Activated CD4-positive, alpha-beta T cell treated with anti-CD3 and anti-CD28 coated beads, Interleukin-2, amount 50 U/mL, for 24 hours (primary cell): ENCODE data around the gene TGFBR3.

Source experiments
- DNase-seq, 2 donors: peaks; one replicate each; pipeline ENCODE4 v3.0.0-alpha.2; 2020; ENCODE audit warnings: low read depth in 1 of 2, low spot score in 1 of 2

TGFBR3 gene

DNA sequence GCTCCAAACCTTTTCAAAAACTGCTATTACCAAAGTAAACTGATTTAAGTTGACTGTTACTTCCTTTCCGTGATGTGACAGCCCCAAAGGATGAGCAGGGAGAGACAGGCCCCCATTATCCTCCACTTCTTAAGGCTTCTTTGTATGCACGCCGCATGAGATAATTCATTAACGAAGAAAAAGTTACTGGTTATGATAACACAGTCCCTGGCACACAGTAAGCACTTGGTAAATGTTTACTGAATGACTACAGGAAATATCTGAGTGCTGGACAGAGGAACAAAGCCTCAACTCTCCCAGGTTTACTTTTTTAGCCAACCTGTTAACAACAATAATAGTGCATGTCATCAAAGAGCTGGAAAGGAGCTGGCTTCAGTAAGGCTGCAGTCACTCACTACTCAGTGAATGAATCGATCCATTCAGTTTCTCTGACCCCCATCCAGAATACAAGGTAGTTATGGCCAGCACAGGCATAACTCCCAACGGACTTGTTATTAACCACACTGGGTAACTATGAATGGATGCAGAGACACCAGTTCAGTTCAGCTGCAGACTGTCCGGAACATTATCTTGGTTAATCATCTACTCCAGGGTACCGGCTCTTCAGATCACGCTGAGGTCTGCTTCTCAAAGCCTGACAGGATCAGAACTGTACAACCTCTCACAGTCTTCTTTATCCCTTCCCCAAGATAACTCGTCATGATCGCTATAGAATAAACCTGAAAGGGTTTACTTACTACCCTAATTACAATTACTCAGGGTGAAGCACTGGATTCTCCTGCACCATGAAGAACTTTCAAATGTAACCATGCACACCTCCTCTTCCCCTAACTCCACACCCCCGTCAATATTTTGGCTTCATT is 58.3 kb downstream of the TGFBR3 start:
- DNase-seq, result no peak

DNA sequence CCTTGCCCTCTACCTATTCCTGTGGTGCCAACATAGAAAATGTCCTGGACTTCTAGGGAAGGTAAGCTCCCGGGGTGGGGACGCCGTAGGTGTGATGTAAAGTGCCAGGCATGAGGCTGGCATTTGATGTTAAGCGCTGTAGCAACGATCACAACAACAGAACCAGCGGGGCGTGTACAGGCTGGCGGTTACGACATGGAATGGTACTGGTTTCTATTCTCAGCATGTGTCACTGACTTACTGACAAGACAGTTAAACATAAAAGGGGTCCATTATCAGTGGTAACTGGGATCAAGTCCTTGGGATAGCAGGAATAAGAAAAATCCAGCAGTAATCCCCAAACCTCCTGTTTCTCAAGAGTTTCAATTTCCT is 58.9 kb downstream of the TGFBR3 start:
- no peak for DNase-seq

DNA sequence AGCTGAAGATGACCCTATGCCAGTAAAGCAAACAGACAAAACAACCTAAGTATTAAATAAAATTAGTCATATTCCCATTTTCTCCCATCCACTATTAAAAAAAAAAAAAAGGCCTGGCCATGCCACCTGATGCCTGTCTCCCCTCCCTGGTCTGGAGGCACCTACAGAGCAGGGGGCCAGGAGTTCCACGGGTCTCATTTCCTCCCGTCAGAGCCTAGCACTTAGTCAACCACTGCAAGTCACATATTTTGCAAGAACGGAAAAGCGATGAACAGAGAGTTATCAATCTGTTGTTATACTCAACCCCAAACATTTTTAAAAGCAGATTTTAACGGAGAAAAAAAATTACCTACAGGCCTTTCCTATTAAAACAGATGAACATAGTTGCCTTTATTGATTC is 59.3 kb downstream of the TGFBR3 start:
- no peak for DNase-seq

DNA sequence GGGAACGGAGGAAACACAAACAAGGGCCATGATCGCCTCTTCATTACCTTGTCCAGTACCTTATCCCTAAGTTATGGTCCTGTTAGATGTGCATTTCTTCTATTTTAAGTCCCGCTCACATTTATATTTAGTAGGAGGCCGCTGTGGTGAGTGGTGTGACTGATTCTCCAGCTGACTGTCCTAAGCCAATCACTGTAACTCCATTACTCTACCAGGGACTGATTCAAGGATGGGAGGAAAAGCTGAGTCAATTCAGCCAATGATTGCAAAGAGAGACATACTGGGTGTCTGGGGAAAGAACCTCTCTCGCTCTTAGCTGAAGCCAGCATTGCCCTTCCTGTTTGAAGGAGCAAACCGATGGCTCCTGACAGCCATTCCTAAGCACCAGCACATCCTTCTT is 59.7 kb downstream of the TGFBR3 start:
- no peak for DNase-seq

DNA sequence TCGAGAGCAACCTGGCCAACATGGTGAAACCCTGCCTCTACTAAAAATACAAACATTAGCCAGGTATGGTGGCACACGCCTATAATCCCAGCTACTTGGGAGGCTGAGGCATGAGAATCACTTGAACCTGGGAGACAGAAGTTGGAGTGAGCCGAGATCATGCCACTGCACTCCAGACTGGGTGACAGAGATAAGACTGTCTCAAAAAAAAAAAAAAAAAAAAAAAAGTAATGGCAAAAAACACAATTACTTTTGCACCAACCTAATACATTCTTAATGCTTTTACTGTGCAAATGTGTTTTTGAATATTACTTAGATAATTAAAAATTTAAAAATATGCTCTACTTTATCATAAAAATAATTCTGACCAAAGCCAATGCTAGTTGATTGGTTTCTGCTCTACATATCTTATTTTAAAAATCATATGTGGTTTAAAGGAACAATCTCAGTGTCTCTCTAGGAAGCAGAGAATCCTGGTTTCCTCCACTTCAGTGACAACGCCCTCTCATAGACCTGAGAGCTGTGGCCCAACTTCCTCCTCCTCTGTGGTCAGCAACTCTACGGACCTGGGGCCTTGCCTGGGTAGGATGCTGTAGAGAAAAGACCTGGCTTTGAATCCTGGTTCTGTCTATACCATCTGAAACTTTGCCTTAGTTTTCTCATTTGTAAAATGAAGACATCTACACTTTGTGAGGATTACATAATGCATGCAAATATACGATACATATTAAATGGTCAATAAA is 64.7 kb downstream of the TGFBR3 start:
- no peak for DNase-seq

DNA sequence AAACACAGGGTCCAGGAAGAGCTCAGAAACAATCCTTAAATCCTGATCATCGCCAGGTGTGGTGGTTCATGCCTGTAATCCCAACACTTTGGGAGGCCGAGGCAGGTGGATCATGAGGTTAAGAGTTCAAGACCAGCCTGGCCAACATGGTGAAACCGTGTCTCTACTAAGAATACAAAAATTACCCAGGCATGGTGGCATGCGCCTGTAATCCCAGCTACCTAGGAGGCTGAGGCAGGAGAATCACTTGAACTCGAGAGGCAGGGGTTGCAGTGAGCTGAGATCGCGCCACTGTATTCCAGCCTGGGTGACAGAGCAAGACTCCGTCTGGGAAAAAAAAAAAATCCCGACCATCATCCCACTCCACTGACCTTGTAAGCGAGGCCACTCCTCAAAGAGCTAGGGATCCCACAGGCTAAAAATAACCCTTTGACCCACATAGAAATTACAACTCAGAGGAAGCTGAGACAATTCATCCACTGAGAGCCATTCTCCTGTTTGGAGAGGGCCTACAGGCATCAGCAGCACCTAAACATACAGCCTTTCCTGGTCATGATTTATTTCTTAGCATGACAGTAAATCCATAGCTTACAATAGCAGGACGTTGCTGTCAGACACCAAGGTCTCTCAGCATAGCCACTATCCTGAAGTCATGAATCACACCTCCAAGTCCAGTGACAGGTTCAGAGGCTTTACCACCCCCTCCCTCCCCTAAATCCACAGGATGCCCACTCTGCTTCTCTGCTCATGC is 66.7 kb downstream of the TGFBR3 start:
- no peak for DNase-seq

DNA sequence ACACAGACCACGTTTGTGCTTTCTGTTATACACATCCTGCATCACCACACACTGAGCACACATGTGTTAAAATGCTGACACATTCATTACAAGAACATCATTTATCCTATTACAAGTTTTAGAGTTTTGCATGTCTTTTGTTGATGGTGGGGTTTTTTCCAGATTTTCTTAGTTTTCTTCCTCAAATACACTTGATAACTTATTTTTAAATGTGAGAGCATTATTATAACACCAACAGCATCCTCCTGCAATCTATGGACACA is 67.3 kb downstream of the TGFBR3 start:
- no peak for DNase-seq

DNA sequence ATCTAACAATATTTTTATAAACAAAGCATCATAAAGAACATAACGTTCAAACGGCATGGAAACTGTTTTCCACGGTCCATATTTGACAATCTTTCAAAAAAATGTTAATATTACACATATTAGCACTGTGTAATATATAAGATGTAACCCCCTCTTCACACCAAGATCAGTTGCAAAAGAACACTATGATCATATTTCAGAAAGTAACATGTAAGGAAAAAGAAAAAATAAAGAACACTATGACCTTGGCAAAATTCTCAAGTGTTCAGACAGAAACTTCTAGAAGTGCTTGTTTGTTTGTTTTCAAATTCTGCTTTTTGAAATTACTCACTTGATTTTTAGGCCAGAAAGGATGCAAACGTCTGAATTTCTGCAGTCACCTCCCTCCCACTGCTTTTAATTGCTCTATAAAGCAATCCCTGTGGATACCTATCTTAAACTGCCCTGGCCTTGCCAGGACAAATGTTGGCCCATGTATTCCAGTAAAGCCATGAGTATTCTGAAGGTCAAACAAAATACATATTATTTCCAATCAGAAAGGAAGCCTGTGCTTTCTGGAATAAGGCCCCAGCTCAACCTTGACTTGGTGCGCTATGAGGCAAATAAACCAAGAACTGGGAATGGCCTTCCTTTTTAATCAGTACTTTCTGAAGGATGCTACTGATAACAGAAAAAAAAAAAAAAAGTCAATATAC is 68.6 kb downstream of the TGFBR3 start:
- no peak for DNase-seq

DNA sequence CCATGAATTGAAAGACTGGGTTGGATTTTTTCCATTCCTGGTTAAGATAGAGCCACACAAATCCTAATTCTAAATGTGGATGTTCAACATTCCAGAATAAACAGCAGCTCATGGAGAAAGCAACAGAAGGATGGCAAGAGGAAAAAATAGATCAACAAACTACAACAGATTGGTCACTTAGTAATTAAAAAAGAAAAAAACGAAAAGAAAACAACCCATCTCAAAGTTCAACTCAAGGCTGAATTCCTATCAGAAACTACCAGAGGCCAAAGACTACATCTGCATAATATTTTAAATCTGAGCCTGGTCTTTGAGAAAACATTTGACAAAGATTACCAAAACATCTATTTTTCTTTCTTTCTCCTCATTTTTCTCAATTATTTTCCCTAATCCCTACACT is 69.9 kb downstream of the TGFBR3 start:
- DNase-seq, result no peak

DNA sequence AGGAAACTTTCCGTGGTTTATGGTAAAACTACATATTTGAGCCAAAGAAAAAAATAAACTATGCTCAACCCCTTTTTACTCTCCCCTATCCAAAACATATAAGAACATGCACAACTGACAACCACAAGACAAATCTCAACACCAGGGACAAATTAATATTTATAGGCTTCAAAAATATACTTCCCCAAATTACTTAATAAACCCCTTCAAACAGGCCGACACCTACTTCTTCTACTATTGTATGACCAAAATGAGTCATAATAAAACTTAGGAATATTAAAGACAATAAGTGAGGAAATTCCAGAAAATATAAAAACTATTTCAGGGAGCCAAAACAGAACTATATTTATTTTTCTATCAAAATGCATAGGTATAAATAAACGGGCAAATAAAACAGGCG is 71.5 kb downstream of the TGFBR3 start:
- DNase-seq, result no peak

DNA sequence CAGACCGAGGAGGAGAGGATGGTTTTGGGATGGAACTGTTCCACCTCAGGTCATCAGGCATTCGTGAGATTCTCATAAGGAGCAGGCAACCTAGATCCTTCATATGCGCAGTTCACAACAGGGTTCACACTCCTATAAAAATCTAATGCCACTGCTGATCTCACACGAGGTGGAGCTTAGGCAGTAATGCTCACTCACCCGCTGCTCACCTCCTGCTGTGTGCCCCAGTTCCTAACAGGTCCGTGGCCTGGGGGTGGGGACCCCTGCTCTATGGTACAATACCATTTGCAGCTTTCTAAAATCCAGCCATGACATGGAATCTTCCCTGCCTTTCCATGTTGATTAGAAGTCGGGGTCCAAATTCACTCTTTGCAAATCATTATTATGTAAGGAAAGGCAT is 72.1 kb downstream of the TGFBR3 start:
- DNase-seq, result no peak

DNA sequence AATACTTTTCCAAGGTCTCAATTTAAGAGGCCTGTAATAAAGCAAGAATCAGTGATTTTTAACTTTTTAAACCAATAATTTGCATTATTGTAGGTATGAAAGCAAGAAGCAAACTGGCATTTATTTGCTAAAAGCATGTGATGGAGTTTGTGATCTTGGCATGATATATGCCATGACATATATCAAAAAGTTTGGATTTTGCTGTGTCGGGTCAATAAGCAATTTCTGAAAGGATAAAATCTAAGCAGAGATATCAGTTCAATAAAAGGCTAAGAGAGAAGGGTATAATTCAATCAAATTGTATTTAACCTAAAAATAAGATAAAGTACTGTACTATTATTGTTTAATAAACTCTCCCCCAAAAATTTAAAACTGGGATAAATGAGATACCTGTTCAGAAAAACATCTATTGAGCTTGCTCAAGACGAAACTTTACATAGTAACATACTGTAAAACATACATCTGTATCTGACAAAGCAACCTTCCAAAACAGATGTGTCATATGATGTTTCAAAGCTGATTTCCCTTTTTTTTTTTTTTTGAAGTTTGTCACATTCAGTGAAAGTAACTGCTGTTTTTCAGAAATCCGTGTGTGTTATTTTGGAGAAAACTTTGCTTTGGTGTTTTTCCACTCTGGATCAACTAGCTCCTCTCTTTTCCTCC is 74.5 kb downstream of the TGFBR3 start:
- DNase-seq, result no peak

DNA sequence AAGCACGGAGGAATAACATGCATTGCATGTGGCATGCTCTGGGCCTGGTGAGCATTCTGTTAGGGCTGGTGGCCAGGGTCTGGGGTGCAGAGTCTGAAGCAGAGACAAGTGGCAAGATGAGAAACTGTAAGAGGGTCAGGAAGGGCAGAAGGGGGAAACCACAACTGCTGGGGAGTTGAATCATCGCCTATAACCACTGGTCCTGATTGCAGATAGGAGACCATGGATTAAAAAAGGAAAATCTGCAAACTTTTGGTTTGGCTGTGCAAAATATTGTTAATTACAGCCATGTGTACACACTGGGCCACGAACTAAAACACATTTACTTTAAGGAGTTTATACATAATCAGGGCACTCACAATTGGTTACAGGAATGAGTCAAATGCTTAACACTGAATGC is 76.6 kb downstream of the TGFBR3 start:
- DNase-seq, result no peak

DNA sequence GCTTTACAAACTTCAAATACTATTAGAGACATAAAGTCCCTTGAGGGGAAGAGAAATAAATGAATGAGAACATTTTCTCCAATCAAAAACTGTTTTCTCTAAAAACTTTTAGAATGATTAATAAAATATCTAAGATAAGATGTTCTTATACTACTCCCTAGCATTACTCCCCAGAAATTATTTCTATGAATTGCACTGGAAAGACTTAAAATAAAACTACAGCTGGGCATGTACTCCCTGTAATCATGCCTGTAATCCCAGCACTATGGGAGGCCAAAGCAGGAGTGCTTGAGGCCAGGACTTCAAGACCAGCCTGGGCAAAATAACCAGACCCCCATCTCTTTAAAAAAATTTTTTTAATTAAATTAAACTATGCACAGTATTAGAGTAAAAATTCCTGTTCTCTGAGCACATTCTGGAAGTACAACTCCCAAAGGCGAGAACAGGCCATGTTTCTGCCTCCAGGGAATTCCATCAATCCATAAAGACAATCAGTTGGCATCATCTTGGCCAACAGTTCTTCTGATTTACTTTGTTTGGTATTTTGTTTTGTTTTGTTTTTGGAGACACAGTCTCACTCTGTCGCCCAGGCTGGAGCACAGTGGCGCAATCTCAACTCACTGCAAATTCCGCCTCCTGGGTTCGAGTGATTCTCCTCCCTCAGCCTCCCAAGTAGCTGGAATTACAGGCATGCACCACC is 77.9 kb downstream of the TGFBR3 start:
- DNase-seq, result no peak

DNA sequence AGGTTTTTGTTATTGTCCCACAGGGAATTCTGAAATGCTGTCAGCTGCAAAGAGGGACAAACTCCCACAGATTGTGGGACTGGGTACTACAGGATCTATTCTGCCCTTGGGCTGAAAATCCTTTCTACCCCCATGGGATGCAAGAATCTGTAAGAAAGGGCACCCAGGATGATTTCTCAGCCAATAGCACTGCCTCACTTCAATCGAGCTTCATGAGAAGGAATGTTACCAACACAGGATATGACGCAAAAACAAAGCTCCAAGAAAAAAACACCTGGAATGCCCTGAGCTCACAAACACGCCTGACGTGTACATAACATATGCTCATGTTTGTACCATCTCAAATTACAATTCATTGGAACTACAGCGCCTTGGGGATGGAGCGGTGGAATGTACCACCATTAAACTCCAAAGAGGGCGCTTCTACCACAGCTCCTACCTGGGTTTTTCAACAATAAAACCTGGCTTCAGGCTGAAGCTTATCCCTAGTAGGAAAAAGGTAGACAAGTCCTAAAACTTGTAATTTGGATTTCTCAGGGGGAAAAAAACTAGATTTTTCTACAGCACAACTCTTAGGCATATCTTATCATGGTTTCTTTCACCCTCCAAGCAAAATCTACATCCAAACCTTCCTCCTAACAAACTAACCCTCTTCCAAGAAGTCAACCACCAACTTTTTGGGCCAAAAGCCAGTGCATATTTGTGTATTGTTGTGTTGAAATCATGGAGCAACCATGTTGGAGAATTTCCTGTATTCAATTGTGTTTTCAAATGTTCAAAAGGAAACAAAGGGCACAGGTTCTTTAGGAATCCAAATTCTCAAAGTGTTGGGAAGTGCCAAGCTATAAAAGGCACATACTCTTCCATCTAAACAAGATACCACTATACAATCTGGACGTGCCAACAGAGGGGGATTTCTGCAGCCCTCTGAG is 78.9 kb downstream of the TGFBR3 start:
- no peak for DNase-seq

DNA sequence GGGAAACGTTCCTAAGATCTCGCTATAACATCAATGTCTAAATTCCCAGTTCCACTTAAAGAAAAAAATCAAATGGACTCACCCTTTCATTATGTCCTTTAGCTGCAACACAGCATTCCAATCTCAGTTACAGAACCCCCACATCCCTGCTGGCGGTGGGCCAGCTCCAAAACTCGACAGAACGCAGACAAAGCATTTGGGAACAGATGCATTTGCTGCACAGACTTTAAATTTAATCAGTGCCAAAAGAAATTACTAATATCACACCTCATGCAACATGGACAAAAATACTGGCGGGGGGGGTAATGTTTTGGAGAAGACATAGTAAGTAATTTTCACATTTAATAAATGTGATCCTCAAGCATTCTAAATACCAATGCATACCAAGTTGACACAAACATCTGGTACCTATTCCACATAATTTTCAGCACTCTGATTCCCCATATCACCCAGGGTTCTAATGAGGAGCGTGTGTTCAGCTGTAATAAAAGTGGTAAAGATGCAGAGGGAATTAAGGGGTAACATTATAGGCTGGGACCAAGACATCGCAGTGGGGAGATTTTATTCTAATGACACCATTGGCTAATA is 79.7 kb downstream of the TGFBR3 start:
- DNase-seq, result no peak

DNA sequence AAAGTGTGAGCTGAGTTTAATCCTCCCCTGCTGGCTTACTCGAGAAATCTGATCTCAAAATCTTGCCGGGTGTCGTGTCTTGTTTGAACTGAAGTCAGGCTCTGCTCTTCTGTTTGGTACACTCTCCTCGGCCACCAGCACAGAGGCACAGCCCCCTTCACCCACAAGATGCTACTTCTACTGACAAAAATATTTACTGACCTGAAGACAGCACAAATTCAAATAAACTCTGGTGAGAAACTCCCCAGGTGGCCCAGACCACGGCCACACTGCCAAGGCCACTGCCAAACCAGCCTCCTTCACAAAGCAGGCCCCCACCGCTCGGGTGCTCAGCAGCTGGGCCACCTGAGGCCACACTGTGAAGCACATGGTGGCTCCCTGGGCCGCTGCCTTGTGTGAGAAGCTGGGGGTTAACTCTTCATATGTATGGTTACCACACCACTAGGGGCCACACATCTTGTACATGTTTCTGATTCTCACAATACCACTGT is 80.6 kb downstream of the TGFBR3 start:
- DNase-seq, result no peak

DNA sequence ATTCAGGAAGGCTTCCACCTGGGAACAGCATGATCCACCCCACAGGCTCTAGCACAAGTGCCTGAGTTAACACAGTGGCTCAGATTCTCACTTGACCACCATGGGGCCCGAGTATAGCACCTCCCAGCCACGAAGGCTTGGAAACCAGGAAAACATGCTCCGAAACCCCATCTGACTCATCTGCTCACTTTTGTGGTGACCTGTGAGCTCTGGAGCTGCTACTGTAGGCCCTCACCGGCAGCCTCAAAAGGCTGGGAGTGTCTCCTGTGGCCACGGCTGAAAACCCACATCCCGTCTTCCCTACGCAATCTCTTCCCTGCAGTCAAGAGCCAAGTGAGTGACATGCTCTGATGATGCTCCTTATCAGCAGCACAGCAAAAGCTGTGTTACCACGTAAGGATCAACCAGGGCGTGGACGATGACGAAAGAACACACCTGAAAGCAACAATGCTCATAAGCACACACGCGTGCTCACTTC is 81.4 kb downstream of the TGFBR3 start:
- peak; percentile 27 to 79 for DNase-seq
